Lower leg skin (tissue), 4 donors: ENCODE results near the gene LRP1B. TPM values are rescaled to one million over a fixed set of nuclear protein-coding genes. Genes with fewer than 3 reads are reported as not detected.

Experiments used
- DNase-seq, 2 donors: peaks; one replicate each; pipeline ENCODE4 v3.0.0-alpha.2; 2019; ENCODE audit warnings: low spot score in 2 of 2
- H3K4me3 ChIP-seq: fragments of 200-600 bp; sonication (generic); 2 replicates; pipeline ENCODE4 v1.5.1; 2017; ENCODE audit warnings: mild to moderate bottlenecking, low read depth; ENCODE audit not compliant: poor library complexity, severe bottlenecking
- POLR2A ChIP-seq, 2 donors: fragments of 450-650 bp; IDR thresholded peaks; one replicate each; pipeline ENCODE4 v1.6.1; 2016 to 2017; ENCODE audit warnings: antibody characterized with exemption in 2 of 2, mild to moderate bottlenecking in 1 of 2, moderate library complexity in 1 of 2
- WGBS, 2 donors: methylation state at CpG; one replicate each; pipeline ENCODE4 v1.1.5; 2018; 5-methylcytosine and 5-hydroxymethylcytosine counted together
- intact Hi-C: fragments of 100-400 bp; cut with DNase I; formaldehyde crosslinking; loops from one replicate; pipeline ENCODE4 v1.15.0; 2023; ENCODE audit warnings: low total_unique reads
- total RNA-seq, 4 donors: library from RNA; depleted of rRNA; stranded (reverse); fragments of >200 nt; gene quantifications; one replicate each; pipeline ENCODE4 v1.1.0, GENCODE V29; 2016
- TF ChIP-seq, protein P1 (sequence below), 3 donors: fragments of 450-650 bp; IDR thresholded peaks; one replicate each; pipeline ENCODE4 v1.5.1; 2016; ENCODE audit warnings: antibody characterized with exemption in 3 of 3, mild to moderate bottlenecking in 3 of 3, moderate library complexity in 2 of 3

The LRP1B gene
- total RNA-seq, 4 donors from 2014 or later, result 0.80 to 1.6 (median 1.0) TPM

DNA sequence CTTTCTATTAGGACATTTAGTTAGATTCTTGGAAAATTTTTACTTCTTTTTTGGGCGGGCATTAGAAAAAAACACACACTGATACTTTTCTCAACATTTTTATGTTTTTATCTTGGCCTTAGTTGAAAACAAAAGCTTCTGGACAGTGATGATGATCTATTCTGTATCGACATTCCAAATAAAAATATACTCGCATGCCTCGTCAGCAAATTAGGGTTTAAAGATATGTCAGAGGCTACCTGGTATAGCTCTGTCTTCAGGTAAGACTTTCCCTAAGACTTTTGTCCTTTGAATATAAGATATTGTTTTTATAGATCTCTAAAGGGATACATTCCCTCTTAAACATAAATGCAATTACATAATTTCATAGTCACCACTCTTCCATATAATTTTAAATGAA is 816.8 kb downstream of the LRP1B start:
- intact Hi-C loops, result no loop called here
- H3K4me3 ChIP-seq, result no peak overlapping the region
- 93 to 96% methylated on average over 4 of the region's 4 CpGs for WGBS, 2 donors
- DNase-seq, result no peak
- TF ChIP-seq, protein P1, sequence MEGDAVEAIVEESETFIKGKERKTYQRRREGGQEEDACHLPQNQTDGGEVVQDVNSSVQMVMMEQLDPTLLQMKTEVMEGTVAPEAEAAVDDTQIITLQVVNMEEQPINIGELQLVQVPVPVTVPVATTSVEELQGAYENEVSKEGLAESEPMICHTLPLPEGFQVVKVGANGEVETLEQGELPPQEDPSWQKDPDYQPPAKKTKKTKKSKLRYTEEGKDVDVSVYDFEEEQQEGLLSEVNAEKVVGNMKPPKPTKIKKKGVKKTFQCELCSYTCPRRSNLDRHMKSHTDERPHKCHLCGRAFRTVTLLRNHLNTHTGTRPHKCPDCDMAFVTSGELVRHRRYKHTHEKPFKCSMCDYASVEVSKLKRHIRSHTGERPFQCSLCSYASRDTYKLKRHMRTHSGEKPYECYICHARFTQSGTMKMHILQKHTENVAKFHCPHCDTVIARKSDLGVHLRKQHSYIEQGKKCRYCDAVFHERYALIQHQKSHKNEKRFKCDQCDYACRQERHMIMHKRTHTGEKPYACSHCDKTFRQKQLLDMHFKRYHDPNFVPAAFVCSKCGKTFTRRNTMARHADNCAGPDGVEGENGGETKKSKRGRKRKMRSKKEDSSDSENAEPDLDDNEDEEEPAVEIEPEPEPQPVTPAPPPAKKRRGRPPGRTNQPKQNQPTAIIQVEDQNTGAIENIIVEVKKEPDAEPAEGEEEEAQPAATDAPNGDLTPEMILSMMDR (IDR thresholded peaks at IDR 0.05), result no peak
- no peak for TF ChIP-seq POLR2A (IDR thresholded peaks at IDR 0.05)

DNA sequence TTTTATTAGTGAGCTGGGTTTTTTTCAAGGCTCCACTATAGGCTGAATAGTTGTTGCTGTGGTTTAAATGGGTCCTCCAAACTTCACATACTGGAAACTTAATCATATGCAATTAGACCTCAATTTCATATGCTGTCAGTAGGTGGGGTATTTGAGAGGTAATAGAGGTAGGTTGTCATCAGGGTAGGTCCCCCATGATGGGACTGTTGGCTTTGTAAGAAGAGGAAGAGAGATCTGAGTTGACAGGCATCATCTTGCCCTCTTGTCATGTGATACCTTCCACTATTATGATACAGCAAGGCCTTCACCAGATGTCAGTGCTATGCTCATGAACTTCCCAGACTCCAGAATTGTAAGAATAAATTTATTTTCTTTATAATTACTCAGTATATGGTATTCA is 819.4 kb downstream of the LRP1B start:
- no peak overlapping the region for H3K4me3 ChIP-seq
- DNase-seq, result no peak
- intact Hi-C loops, result no loop called here
- TF ChIP-seq POLR2A (IDR thresholded peaks at IDR 0.05), result no peak
- TF ChIP-seq, protein P1 (IDR thresholded peaks at IDR 0.05), result no peak

DNA sequence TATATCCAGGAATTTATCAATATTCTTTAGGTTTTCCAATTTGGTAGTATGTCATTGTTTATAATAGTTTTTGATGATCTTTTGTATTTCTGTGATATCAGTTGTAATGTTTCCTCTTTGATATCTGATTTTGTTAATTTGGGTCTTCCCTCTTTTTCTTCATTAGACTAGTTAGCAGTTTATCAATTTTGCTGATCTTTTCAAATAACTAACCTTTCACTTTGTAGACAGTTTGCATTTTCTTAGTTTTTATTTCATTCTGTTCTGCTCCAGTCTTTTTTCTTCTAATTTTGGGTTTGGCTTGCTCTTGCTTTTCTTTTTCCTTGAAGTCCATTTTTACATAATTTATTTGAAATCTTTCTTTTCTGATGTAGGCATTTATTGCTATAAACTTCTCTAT is 824.4 kb downstream of the LRP1B start:
- DNase-seq, result no peak
- no peak for TF ChIP-seq POLR2A (IDR thresholded peaks at IDR 0.05)
- TF ChIP-seq, protein P1 (IDR thresholded peaks at IDR 0.05), result no peak
- intact Hi-C loops, result no loop called here
- no peak overlapping the region for H3K4me3 ChIP-seq

DNA sequence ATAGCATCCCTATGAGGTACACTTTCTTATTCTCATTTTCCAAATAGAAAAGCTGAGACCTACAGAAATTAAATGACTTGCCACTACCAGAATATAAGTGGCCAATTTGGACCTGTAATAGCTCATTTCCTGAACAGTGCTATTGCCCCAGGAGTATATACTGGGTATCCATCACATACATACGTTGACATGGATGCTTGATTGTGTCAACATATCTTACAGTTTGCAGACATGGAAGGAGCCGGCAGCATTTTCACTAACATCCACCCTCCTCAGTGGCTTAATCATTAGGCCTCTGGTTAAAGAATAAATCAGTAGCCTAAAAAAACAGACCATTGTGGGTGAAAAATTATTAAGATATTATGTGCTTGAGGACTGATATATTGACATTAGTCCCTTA is 829.3 kb downstream of the LRP1B start:
- H3K4me3 ChIP-seq, result no peak overlapping the region
- no peak for TF ChIP-seq POLR2A (IDR thresholded peaks at IDR 0.05)
- TF ChIP-seq, protein P1 (IDR thresholded peaks at IDR 0.05), result no peak
- 83 to 90% methylated on average over 2 of the region's 2 CpGs for WGBS, 2 donors
- intact Hi-C loops, result no loop called here
- no peak for DNase-seq

DNA sequence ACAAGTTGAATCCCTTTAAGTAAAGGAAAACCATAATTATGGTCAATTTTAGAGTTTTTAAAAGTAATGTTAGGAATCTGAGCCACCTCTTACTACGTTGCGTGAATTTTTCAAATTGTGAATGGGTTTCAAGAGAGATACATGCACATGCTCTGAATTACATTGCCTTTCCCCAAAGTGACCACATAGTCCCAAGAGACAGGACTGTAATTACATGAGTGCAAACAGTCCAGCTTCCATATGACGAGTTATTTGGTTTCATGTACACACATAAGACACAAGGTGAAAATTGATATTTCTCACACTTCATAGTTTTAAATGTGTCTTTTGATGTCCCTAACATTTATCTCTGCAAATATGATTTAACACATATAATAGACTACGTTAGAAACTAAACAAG is 850.8 kb downstream of the LRP1B start:
- WGBS, 2 donors, result 77 to 83% methylated on average over 4 of the region's 4 CpGs
- intact Hi-C loops, result no loop called here
- TF ChIP-seq, protein P1 (IDR thresholded peaks at IDR 0.05), result no peak
- TF ChIP-seq POLR2A (IDR thresholded peaks at IDR 0.05), result no peak
- no peak overlapping the region for H3K4me3 ChIP-seq
- DNase-seq, result no peak

DNA sequence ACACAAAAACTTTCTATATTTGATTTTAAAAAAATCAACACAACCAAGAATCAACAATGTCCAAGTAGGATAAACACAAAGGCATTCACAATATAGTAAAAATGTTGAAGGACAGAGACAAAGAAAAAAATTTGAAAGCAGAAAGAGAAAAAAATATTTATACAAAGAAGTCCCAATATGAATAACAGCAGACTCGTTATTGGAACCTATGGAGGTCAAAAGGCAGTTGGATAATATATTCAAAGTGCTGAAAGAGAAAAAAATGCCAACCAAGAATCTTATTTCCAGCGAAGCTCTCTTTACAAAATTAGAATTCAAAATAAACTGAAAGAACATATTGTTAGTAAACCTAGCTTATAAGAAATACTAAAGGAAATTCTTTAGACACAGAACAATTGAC is 859.5 kb downstream of the LRP1B start:
- intact Hi-C loops, result no loop called here
- TF ChIP-seq, protein P1 (IDR thresholded peaks at IDR 0.05), result no peak
- TF ChIP-seq POLR2A (IDR thresholded peaks at IDR 0.05), result no peak
- no peak for DNase-seq
- 84 to 92% methylated on average over 2 of the region's 2 CpGs for WGBS, 2 donors
- H3K4me3 ChIP-seq, result no peak overlapping the region
